GM12873 (cell line): ENCODE data around the gene KASH5.

Experiments
- TF ChIP-seq, protein P1 (sequence below): IDR thresholded peaks from 2 replicates; pipeline ENCODE4 v1.5.1; 2012; ENCODE audit warnings: low read depth, mild to moderate bottlenecking, moderate library complexity, low read length, control low read depth; ENCODE audit not compliant: insufficient read depth; ENCODE audit errors: missing control alignments

The KASH5 gene

DNA sequence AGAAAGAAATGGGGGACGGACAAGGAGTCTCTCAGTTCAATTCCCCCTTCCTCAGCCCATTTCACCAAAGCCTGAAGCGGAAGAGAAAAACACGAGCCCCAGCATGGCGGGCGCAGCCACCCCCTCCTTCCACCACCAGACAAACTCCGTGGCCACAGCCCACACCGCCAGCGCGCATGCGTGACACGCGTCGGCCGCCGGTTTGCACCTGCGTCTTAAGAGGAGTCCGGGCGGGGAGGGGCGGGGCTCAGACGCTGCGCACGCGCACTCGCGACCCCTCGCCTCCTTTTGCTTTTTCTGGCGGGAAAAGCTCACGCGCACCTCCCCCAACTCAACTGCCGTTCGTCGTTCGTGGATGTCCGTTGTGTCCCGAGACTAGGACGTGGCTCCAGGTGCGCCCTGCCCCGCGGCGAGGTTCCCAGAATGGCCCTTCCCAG is at the start of gene KASH5:
TSS of gene KASH5 (plus strand) at position 314 of the 437 bp plus-strand sequence. CDS start 2,635 bp downstream, outside the sequence.
- TF ChIP-seq, protein P1, sequence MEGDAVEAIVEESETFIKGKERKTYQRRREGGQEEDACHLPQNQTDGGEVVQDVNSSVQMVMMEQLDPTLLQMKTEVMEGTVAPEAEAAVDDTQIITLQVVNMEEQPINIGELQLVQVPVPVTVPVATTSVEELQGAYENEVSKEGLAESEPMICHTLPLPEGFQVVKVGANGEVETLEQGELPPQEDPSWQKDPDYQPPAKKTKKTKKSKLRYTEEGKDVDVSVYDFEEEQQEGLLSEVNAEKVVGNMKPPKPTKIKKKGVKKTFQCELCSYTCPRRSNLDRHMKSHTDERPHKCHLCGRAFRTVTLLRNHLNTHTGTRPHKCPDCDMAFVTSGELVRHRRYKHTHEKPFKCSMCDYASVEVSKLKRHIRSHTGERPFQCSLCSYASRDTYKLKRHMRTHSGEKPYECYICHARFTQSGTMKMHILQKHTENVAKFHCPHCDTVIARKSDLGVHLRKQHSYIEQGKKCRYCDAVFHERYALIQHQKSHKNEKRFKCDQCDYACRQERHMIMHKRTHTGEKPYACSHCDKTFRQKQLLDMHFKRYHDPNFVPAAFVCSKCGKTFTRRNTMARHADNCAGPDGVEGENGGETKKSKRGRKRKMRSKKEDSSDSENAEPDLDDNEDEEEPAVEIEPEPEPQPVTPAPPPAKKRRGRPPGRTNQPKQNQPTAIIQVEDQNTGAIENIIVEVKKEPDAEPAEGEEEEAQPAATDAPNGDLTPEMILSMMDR: no peak

DNA sequence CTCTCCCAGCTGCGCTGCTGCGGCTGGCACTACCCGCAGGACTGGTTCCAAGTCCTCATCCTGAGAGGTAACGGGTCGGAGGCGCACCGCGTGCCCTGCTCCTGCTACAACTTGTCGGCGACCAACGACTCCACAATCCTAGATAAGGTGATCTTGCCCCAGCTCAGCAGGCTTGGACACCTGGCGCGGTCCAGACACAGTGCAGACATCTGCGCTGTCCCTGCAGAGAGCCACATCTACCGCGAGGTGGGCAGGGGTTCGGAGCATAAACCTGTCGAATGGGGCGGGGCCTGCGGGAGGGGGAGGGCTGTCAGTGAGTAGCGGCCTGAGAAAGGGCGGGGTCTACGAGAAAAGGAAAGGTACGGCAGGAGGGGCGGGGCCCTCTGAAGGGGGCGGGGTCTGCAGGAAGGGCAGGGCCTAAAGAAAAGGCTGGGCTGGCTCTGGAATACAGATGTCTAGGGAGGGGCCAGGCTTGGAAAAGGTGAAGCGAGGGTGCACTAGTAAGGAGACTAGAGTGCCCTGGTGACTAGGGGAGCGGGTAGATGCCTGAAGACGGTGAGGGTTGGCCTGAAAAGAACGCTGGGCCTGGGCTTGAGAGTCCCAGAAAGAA is 49.3 kb upstream of the KASH5 start:
- TF ChIP-seq, protein P1: no peak

GRCh38 chr19:49339301-49340068 is 48.6 kb upstream of the KASH5 start:
- TF ChIP-seq, protein P1: no peak

DNA sequence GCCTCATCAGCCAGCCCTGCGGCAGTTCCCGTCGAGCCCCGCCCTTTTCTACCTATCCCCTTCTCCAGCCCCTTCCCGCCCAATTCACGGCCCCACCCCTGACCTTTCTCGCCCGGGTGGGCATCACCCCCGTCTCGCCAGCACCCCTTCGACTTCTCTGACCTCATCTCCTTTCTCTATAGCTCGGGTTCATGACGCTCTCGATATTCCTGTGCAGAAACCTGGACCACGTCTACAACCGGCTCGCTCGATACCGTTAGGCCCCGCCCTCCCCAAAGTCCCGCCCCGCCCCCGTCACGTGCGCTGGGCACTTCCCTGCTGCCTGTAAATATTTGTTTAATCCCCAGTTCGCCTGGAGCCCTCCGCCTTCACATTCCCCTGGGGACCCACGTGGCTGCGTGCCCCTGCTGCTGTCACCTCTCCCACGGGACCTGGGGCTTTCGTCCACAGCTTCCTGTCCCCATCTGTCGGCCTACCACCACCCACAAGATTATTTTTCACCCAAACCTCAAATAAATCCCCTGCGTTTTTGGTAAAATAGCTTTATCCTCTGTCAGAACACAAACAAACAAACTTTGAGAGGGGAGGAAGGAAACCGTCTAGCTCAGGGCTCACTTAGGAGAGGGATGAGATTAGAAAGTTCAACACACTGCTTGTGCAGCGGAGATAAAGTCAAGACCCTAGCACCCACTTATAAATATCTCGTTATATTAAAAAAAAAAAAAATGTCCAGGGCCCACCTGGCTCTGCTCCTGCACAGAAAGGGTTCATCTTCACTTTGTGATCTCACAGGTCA is 47.8 kb upstream of the KASH5 start:
- TF ChIP-seq, protein P1: no peak

GRCh38 chr19:49340865-49341718 is 47.0 kb upstream of the KASH5 start:
- TF ChIP-seq, protein P1: no peak

DNA sequence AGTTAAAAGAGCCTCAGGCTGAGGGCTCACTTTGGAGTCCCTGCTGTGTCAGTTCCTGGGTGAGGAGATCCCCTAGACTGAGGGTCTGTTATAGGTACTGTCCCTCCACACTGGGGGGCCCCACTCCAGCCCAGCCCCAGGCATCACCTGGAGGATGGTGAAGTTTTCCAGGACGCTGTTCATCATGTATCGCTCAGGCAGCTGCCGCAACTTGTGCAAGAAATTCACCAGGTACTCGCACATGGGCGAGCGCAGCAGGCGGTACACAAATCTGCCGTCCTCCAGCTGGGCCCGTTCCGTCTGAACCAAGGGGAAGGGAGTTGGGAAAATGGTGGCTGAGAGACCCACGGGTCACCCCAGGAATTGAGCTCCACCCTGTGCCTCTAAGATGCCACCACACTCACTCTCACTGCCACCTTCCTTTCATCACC is 45.7 kb upstream of the KASH5 start:
- TF ChIP-seq, protein P1: no peak
